Hepatocyte (in vitro differentiated cells): Measurements from ENCODE around the gene TPM2. TPM values are rescaled to one million over a fixed set of nuclear protein-coding genes. Genes with fewer than 3 reads are reported as not detected.

ENCODE experiments used
- DNase-seq: peaks from one replicate; pipeline ENCODE4 v3.0.0-alpha.2; 2016; ENCODE audit warnings: low spot score
- H2AFZ ChIP-seq: fragments of 200-600 bp; sonication (generic); 2 replicates; pipeline ENCODE4 v1.6.0; 2016; ENCODE audit warnings: antibody characterized with exemption, mild to moderate bottlenecking
- H3K27ac ChIP-seq: fragments of 200-600 bp; sonication (generic); 2 replicates; pipeline ENCODE4 v1.5.1; 2016; ENCODE audit warnings: mild to moderate bottlenecking
- H3K27me3 ChIP-seq: fragments of 200-600 bp; sonication (generic); 2 replicates; pipeline ENCODE4 v1.6.1; 2016
- H3K36me3 ChIP-seq: fragments of 200-600 bp; sonication (generic); replicated peaks from 2 replicates; pipeline ENCODE4 v1.5.1; 2016; ENCODE audit warnings: low read depth; ENCODE audit not compliant: insufficient read depth
- H3K4me1 ChIP-seq: fragments of 200-600 bp; sonication (generic); 2 replicates; pipeline ENCODE4 v1.5.1; 2016; ENCODE audit warnings: mild to moderate bottlenecking, moderate library complexity; ENCODE audit not compliant: insufficient read depth
- H3K4me2 ChIP-seq: fragments of 200-600 bp; sonication (generic); 2 replicates; pipeline ENCODE4 v1.6.0; 2016
- H3K4me3 ChIP-seq: fragments of 200-600 bp; sonication (generic); 2 replicates; pipeline ENCODE4 v1.5.1; 2016; ENCODE audit warnings: mild to moderate bottlenecking
- H3K79me2 ChIP-seq: fragments of 200-600 bp; sonication (generic); 2 replicates; pipeline ENCODE4 v1.6.0; 2017; ENCODE audit warnings: mild to moderate bottlenecking
- H3K9me2 ChIP-seq: fragments of 200-600 bp; sonication (generic); replicated peaks from 2 replicates; pipeline ENCODE4 v1.6.0; 2017; ENCODE audit warnings: mild to moderate bottlenecking; ENCODE audit not compliant: insufficient read depth
- H3K9me3 ChIP-seq: fragments of 200-600 bp; sonication (generic); 2 replicates; pipeline ENCODE4 v1.5.1; 2016; ENCODE audit warnings: low read depth, mild to moderate bottlenecking
- H4K20me1 ChIP-seq: fragments of 200-600 bp; sonication (generic); 2 replicates; pipeline ENCODE4 v1.6.0; 2016; ENCODE audit warnings: mild to moderate bottlenecking; ENCODE audit not compliant: insufficient read depth, poor library complexity, severe bottlenecking
- CTCF ChIP-seq: fragments of 200-600 bp; sonication (generic); IDR thresholded peaks from 2 replicates; pipeline ENCODE4 v1.5.1; 2016; ENCODE audit warnings: antibody characterized with exemption, mild to moderate bottlenecking; ENCODE audit not compliant: poor library complexity
- EZH2 ChIP-seq: fragments of 200-600 bp; sonication (generic); IDR thresholded peaks from 2 replicates; pipeline ENCODE4 v1.6.1; 2016; ENCODE audit warnings: antibody characterized with exemption, mild to moderate bottlenecking, borderline replicate concordance
- EZH2phosphoT487 ChIP-seq: fragments of 200-600 bp; sonication (generic); IDR thresholded peaks from one replicate; pipeline ENCODE4 v1.6.1; 2018; ENCODE audit warnings: antibody characterized with exemption, mild to moderate bottlenecking, low read depth, moderate library complexity; ENCODE audit not compliant: unreplicated experiment, severe bottlenecking
- WGBS: methylation state at CpG from one replicate; pipeline ENCODE4 v1.1.6; 2016; ENCODE audit warnings: low lambda C conversion rate; ENCODE audit errors: missing lambda C conversion rate; 5-methylcytosine and 5-hydroxymethylcytosine counted together
- polyA plus RNA-seq: library from polyadenylated mRNA; unstranded; fragments of >200 nt; fragmentation: Nextera tagmentation; extraction: Ambion mirVana; gene quantifications from 2 replicates; pipeline ENCODE4 v1.2.1, GENCODE V29; 2016
- total RNA-seq: library from RNA; depleted of rRNA; stranded (reverse); fragments of >200 nt; gene quantifications from 2 replicates; pipeline ENCODE4 v1.2.3, GENCODE V29; 2014

The TPM2 gene
- total and polyA plus RNA-seq, 2 experiments from 2014 or later: 98.7 to 166 TPM

GRCh38 chr9:35708146-35708545 lies 18.4 kb upstream of the TPM2 start:
- no peak for DNase-seq
- Histone ChIP-seq H3K4me1 (no peaks in the 10 kb centered on the region), H2AFZ (no peak overlapping the region), H3K27me3 (no peaks in the 10 kb centered on the region), H3K9me2 (no peaks in the 10 kb centered on the region), H3K4me2 (no peak overlapping the region), H3K27ac (no peak overlapping the region), H3K36me3 (peaks cover 4% of the 10 kb centered on the region), H3K4me3 (no peak overlapping the region), H3K79me2 (no peaks in the 10 kb centered on the region), H3K9me3 (no peaks in the 10 kb centered on the region), H4K20me1 (no peaks in the 10 kb centered on the region)
- TF ChIP-seq CTCF (no peak), EZH2phosphoT487 (no peak), EZH2 (no peak)
- 97% methylated on average over 4 of the region's 4 CpGs for WGBS

- WGBS: 94% methylated on average over 10 of the region's 10 CpGs
- Histone ChIP-seq H3K9me2 (no peaks in the 10 kb centered on the region), H3K36me3 (peaks cover 4% of the 10 kb centered on the region), H3K4me2 (no peak overlapping the region), H3K4me1 (no peaks in the 10 kb centered on the region), H3K27me3 (no peaks in the 10 kb centered on the region), H4K20me1 (no peaks in the 10 kb centered on the region), H3K27ac (no peak overlapping the region), H3K4me3 (no peak overlapping the region), H3K9me3 (no peaks in the 10 kb centered on the region), H3K79me2 (no peaks in the 10 kb centered on the region), H2AFZ (no peak overlapping the region)
- no peak for DNase-seq
- TF ChIP-seq EZH2phosphoT487 (no peak), CTCF (no peak), EZH2 (no peak)
Measured at GRCh38 chr9:35706951-35707350, 17.2 kb upstream of the TPM2 start.

- H3K36me3 ChIP-seq: peaks cover 4% of the 10 kb centered on the region
- no peaks in the 10 kb centered on the region for H3K79me2 ChIP-seq
- H3K27ac ChIP-seq: no peak overlapping the region
- 98% methylated on average over 7 of the region's 7 CpGs for WGBS
- H3K9me2 ChIP-seq: no peaks in the 10 kb centered on the region
- H2AFZ ChIP-seq: no peak overlapping the region
- H3K4me2 ChIP-seq: no peak overlapping the region
- TF ChIP-seq EZH2 (no peak), CTCF (no peak), EZH2phosphoT487 (no peak)
- no peaks in the 10 kb centered on the region for H3K27me3 ChIP-seq
- H3K4me1 ChIP-seq: no peaks in the 10 kb centered on the region
- no peaks in the 10 kb centered on the region for H3K9me3 ChIP-seq
- DNase-seq: no peak
- H3K4me3 ChIP-seq: no peak overlapping the region
- H4K20me1 ChIP-seq: no peaks in the 10 kb centered on the region
Measured at GRCh38 chr9:35705836-35706430, 16.2 kb upstream of the TPM2 start.

- TF ChIP-seq CTCF: no peak
- no peak for TF ChIP-seq EZH2
- no peak for TF ChIP-seq EZH2phosphoT487
- H3K27ac ChIP-seq: no peak overlapping the region
- no peaks in the 10 kb centered on the region for H4K20me1 ChIP-seq
- H2AFZ ChIP-seq: no peak overlapping the region
- no peak for DNase-seq
- H3K4me1 ChIP-seq: no peaks in the 10 kb centered on the region
- H3K36me3 ChIP-seq: peaks cover 4% of the 10 kb centered on the region
- H3K9me3 ChIP-seq: no peaks in the 10 kb centered on the region
- no peaks in the 10 kb centered on the region for H3K27me3 ChIP-seq
- no peaks in the 10 kb centered on the region for H3K79me2 ChIP-seq
- H3K4me2 ChIP-seq: no peak overlapping the region
- H3K9me2 ChIP-seq: no peaks in the 10 kb centered on the region
- 87% methylated on average over 8 of the region's 8 CpGs for WGBS
- no peak overlapping the region for H3K4me3 ChIP-seq
Measured at GRCh38 chr9:35705372-35705771, 15.6 kb upstream of the TPM2 start.
